ENCODE data around the gene GLI1.
"Not testable (repeated sequence)": the region's sequence is repeated elsewhere in the genome, so short reads cannot be mapped to it uniquely, and the experiment has no call there.

The GLI1 gene

DNA sequence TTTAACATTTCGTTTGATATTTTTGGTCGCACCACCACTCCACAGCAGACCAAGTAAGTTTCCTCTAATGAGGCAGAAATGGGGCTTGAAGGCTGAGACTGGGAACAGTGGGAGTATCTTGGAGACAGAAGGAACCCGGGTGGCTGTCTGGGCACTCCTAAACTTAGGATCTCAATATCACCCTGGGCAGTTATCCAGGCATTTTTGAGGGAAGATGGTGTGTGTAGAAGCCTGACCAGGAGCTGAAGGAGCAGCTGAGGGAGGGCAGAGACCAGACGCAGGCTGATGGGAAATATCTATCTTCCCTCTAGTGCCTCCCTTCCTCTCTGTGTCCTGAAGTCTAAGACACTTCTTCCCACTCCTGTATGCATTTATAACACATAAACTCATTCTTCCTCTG lies 39.0 kb downstream of the GLI1 start:
- DNase-seq (ENCODE audit: low read depth in 2 of 2), result no peak
- TF ChIP-seq, protein P1, sequence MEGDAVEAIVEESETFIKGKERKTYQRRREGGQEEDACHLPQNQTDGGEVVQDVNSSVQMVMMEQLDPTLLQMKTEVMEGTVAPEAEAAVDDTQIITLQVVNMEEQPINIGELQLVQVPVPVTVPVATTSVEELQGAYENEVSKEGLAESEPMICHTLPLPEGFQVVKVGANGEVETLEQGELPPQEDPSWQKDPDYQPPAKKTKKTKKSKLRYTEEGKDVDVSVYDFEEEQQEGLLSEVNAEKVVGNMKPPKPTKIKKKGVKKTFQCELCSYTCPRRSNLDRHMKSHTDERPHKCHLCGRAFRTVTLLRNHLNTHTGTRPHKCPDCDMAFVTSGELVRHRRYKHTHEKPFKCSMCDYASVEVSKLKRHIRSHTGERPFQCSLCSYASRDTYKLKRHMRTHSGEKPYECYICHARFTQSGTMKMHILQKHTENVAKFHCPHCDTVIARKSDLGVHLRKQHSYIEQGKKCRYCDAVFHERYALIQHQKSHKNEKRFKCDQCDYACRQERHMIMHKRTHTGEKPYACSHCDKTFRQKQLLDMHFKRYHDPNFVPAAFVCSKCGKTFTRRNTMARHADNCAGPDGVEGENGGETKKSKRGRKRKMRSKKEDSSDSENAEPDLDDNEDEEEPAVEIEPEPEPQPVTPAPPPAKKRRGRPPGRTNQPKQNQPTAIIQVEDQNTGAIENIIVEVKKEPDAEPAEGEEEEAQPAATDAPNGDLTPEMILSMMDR (IDR thresholded peaks at IDR 0.05; ENCODE audit: low read depth, low read length), result no peak
- H3K4me3 ChIP-seq (replicated peaks in 1 of 2; ENCODE audit: low read depth in 2 of 2, low read length in 2 of 2), result no peak overlapping the region

DNA sequence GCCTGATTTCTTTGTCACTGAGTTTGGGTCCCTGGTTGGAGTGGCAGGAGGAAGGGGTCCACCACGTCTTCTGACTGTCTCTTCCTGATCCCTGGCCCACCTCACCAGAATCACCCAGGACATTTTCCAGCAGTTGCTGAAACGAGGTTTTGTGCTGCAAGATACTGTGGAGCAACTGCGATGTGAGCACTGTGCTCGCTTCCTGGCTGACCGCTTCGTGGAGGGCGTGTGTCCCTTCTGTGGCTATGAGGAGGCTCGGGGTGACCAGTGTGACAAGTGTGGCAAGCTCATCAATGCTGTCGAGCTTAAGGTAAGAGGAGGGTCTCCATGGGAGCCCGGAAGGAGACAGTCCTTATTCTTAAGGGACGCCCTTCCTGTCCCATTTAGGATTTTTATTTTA lies 40.6 kb downstream of the GLI1 start:
- no peak overlapping the region for H3K4me3 ChIP-seq (replicated peaks in 1 of 2; ENCODE audit: low read depth in 2 of 2, low read length in 2 of 2)
- no peak for DNase-seq (ENCODE audit: low read depth in 2 of 2)
- TF ChIP-seq, protein P1 (IDR thresholded peaks at IDR 0.05; ENCODE audit: low read depth, low read length), result no peak

DNA sequence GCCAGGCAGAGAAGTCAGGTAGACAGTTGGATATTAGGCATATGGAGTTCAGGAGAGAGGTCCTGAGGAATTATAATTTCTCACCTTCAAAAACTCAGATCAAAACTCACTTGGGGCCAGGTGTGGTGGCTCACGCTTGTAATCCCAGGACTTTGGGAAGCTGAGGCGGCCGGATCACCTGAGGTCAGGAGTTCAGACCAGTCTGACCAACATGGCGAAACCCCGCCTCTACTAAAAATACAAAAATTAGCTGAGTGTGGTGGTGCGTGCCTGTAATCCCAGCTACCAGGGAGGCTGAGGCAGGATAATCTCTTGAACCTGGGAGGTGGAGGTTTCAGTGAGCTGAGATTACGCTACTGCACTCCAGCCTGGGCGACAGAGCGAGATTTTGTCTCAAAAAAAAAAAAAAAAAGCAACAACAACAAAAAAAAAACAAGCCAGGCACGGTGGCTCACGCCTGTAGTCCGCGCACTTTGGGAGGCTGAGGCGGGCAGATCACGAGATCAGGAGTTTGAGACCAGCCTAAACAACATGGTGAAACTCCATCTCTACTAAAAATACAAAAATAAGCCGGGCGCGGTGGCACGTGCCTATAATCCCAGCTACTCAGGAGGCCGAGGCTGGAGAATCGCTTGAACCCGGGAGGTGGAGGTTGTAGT lies 42.9 kb downstream of the GLI1 start:
- H3K4me3 ChIP-seq (replicated peaks in 1 of 2; ENCODE audit: low read depth in 2 of 2, low read length in 2 of 2); DNase-seq (ENCODE audit: low read depth in 2 of 2): not testable (repeated sequence)

DNA sequence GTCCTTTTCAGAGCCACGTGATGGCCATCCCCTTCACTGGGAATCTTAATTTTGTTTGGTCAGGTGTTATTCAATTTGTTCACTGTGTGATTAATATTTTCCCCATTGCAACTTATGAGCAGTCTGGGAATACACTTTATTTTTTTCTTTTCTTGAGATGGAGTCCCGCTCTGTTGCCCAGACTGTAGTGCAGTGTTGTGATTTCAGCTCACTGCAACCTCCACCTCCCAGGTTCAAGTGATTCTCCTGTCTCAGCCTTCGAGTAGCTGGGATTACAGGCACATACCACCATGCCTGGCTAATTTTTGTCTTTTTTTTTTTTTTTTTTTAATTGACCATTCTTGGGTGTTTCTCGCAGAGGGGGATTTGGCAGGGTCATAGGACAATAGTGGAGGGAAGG lies 47.0 kb downstream of the GLI1 start:
- DNase-seq (ENCODE audit: low read depth in 2 of 2); H3K4me3 ChIP-seq (replicated peaks in 1 of 2; ENCODE audit: low read depth in 2 of 2, low read length in 2 of 2): not testable (repeated sequence)

DNA sequence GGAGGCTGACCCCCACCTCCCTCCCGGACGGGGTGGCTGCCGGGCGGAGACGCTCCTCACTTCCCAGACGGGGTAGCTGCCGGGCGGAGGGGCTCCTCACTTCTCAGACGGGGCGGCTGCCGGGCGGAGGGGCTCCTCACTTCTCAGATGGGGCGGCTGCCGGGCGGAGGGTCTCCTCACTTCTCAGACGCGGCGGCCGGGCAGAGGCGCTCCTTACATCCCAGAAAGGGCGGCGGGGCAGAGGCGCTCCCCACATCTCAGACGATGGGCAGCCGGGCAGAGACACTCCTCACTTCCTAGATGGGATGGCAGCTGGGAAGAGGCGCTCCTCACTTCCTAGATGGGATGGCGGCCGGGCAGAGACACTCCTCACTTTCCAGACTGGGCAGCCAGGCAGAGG lies 48.2 kb downstream of the GLI1 start:
- not testable (repeated sequence) for DNase-seq (ENCODE audit: low read depth in 2 of 2); H3K4me3 ChIP-seq (replicated peaks in 1 of 2; ENCODE audit: low read depth in 2 of 2, low read length in 2 of 2)

DNA sequence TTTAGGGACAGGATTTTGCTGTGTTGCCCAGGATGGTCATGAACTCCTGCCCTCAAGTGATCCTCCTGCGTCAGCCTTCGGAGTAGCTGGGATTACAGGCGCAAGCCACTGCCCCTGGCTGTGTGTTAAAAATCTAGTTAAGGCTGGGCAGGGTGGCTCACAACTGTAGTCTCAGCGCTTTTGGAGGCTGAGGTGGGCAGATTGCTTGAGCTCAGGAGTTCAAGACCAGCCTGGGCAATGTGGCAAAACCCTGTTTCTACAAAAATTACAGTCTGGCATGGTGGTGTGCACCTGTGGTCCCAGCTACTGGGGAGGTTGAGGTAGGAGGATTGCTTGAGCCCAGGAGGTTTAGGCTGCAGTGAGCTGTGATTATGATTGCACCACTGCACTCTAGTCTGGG lies 51.6 kb downstream of the GLI1 start:
- no peak for DNase-seq (ENCODE audit: low read depth in 2 of 2)
- no peak overlapping the region for H3K4me3 ChIP-seq (replicated peaks in 1 of 2; ENCODE audit: low read depth in 2 of 2, low read length in 2 of 2)
- TF ChIP-seq, protein P1 (IDR thresholded peaks at IDR 0.05; ENCODE audit: low read depth, low read length), result no peak

DNA sequence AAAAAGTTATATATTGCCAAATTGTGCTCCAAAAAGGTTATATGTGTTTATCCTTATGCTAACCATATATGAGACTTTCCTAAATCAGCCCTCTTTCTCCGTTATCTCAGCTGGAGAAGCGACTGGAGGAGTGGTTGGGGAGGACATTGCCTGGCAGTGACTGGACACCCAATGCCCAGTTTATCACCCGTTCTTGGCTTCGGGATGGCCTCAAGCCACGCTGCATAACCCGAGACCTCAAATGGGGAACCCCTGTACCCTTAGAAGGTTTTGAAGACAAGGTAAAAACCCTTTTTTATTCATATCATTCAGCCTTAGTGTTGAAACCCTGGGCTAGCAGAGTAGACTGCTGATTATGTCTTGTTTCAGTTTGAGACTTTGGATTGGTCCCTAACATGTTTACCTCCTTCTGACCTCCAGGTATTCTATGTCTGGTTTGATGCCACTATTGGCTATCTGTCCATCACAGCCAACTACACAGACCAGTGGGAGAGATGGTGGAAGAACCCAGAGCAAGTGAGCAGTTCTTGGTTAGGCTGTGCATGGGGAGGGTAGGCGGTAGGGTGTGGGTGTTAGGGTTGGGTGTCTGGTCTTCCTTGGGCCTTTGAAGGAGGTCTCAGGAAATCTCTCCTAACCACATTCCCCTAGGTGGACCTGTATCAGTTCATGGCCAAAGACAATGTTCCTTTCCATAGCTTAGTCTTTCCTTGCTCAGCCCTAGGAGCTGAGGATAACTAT lies 52.2 kb downstream of the GLI1 start:
- no peak for DNase-seq (ENCODE audit: low read depth in 2 of 2)
- TF ChIP-seq, protein P1 (IDR thresholded peaks at IDR 0.05; ENCODE audit: low read depth, low read length), result no peak

DNA sequence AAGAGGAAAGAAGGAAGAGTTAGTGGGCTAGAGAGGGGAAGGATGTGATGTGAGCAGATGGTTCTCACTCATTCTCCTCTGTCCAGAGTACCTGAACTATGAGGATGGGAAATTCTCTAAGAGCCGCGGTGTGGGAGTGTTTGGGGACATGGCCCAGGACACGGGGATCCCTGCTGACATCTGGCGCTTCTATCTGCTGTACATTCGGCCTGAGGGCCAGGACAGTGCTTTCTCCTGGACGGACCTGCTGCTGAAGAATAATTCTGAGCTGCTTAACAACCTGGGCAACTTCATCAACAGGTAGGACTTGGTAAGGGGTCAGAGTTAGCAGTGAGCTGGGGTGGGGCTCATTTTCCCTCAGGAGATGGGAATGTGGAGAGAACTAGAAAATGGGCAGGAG lies 53.1 kb downstream of the GLI1 start:
- no peak for DNase-seq (ENCODE audit: low read depth in 2 of 2)
- no peak overlapping the region for H3K4me3 ChIP-seq (replicated peaks in 1 of 2; ENCODE audit: low read depth in 2 of 2, low read length in 2 of 2)
- TF ChIP-seq, protein P1 (IDR thresholded peaks at IDR 0.05; ENCODE audit: low read depth, low read length), result no peak

More for the DNA sequence above, 52.2 kb downstream of the GLI1 start:
- H3K4me3 ChIP-seq (replicated peaks in 1 of 2; ENCODE audit: low read depth in 2 of 2, low read length in 2 of 2), result no peak overlapping the region
